ENCODE results near the gene SCAI. TPM values are rescaled to one million over a fixed set of nuclear protein-coding genes. Genes with fewer than 3 reads are reported as not detected.
A peak's percentile ranks its signal among the peaks of the same experiment; 100 is the strongest.

SCAI gene
- total and polyA plus RNA-seq, 9 of the 15 experiments (the other 6 are each of a cell fraction or from before 2014, with no cell fraction given): 0.70 to 12.4 (median 4.2) TPM

DNA sequence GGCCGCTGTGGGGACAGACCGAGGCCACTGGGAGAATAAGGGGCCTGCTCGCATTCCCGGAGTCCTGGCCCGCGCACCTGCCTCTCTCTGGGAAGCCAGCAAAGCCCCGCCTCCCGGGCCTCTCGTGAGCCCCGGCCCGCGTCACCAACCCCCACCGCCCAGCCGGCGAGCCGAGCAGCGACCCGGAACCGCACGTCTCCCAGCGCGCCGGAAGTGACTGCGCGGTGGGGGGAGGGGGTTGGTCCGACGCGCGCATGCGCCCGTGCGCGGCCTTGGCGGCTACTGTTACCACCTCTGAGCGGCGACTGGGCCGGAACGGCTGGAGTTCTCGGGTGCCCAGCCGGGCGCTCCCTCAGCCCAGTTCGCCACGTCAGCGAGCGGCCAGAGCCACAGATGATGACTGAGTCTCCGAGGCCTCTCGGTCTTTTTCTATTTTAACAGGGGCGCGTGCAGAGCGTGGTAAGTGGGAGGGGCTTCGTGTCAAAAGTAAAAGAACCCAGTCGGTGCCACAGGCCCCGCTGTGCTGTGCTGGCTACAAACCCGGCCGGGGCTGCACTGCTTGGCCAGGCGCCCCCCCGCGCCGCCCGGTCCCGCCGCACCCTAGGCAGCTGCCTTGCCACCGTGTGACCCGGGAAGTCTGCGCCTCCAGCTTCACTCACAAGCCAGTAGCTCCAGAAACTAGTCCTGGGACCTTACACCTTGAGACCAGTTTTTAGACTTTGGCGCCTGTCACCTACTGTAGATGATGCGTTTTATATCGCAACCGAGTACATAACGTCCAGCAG, 202.2 kb downstream of the SCAI start, which contains the start of gene GOLGA1 (continued):
- TF ChIP-seq, protein P1, sequence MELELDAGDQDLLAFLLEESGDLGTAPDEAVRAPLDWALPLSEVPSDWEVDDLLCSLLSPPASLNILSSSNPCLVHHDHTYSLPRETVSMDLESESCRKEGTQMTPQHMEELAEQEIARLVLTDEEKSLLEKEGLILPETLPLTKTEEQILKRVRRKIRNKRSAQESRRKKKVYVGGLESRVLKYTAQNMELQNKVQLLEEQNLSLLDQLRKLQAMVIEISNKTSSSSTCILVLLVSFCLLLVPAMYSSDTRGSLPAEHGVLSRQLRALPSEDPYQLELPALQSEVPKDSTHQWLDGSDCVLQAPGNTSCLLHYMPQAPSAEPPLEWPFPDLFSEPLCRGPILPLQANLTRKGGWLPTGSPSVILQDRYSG (tag; conservative IDR thresholded peaks at IDR 0.05; ENCODE audit: low read depth): peak; percentile 60; the same call in 1 of the 2 replicates
- TF ChIP-seq TBP (optimal IDR thresholded peaks at IDR 0.05; ENCODE audit: low read depth, low read length) (peak; percentile 88), KLF1 (tag; IDR thresholded peaks at IDR 0.05) (no peak), MTA1 (IDR thresholded peaks at IDR 0.05; ENCODE audit: borderline replicate concordance) (peak; percentile 97), NBN (IDR thresholded peaks at IDR 0.05; ENCODE audit: low read depth) (no peak; the same call in 1 of the 2 replicates), ZNF146 (CRISPR knock-in tag; IDR thresholded peaks at IDR 0.05; ENCODE audit: unreplicated experiment) (no peak), MCM7 (IDR thresholded peaks at IDR 0.05) (no peak), SMARCC2 (IDR thresholded peaks at IDR 0.05; ENCODE audit: low read depth) (no peak), RBM34 (IDR thresholded peaks at IDR 0.05; ENCODE audit: borderline replicate concordance, insufficient read depth, low read length) (no peak), POLR3G (IDR thresholded peaks at IDR 0.05; ENCODE audit: extremely low read depth, insufficient read length, insufficient replicate concordance) (no peak), NR2C1 (IDR thresholded peaks at IDR 0.05) (peak; percentile 96), NR2C1 (tag; IDR thresholded peaks at IDR 0.05) (peak; percentile 98), GABPB2 (CRISPR knock-in tag; conservative IDR thresholded peaks at IDR 0.05) (no peak), KLF6 (CRISPR knock-in tag; IDR thresholded peaks at IDR 0.05; ENCODE audit: borderline replicate concordance) (no peak)
- TF ChIP-seq, protein P2, sequence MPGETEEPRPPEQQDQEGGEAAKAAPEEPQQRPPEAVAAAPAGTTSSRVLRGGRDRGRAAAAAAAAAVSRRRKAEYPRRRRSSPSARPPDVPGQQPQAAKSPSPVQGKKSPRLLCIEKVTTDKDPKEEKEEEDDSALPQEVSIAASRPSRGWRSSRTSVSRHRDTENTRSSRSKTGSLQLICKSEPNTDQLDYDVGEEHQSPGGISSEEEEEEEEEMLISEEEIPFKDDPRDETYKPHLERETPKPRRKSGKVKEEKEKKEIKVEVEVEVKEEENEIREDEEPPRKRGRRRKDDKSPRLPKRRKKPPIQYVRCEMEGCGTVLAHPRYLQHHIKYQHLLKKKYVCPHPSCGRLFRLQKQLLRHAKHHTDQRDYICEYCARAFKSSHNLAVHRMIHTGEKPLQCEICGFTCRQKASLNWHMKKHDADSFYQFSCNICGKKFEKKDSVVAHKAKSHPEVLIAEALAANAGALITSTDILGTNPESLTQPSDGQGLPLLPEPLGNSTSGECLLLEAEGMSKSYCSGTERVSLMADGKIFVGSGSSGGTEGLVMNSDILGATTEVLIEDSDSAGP (CRISPR knock-in tag; IDR thresholded peaks at IDR 0.05): no peak
- TF ChIP-seq, protein P3, sequence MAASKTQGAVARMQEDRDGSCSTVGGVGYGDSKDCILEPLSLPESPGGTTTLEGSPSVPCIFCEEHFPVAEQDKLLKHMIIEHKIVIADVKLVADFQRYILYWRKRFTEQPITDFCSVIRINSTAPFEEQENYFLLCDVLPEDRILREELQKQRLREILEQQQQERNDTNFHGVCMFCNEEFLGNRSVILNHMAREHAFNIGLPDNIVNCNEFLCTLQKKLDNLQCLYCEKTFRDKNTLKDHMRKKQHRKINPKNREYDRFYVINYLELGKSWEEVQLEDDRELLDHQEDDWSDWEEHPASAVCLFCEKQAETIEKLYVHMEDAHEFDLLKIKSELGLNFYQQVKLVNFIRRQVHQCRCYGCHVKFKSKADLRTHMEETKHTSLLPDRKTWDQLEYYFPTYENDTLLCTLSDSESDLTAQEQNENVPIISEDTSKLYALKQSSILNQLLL (CRISPR knock-in tag; IDR thresholded peaks at IDR 0.05; ENCODE audit: borderline replicate concordance): no peak
- TF ChIP-seq, protein P4, sequence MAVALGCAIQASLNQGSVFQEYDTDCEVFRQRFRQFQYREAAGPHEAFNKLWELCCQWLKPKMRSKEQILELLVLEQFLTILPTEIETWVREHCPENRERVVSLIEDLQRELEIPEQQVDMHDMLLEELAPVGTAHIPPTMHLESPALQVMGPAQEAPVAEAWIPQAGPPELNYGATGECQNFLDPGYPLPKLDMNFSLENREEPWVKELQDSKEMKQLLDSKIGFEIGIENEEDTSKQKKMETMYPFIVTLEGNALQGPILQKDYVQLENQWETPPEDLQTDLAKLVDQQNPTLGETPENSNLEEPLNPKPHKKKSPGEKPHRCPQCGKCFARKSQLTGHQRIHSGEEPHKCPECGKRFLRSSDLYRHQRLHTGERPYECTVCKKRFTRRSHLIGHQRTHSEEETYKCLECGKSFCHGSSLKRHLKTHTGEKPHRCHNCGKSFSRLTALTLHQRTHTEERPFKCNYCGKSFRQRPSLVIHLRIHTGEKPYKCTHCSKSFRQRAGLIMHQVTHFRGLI (CRISPR knock-in tag; IDR thresholded peaks at IDR 0.05): no peak
- TF ChIP-seq, protein P5, sequence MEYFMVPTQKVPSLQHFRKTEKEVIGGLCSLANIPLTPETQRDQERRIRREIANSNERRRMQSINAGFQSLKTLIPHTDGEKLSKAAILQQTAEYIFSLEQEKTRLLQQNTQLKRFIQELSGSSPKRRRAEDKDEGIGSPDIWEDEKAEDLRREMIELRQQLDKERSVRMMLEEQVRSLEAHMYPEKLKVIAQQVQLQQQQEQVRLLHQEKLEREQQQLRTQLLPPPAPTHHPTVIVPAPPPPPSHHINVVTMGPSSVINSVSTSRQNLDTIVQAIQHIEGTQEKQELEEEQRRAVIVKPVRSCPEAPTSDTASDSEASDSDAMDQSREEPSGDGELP (CRISPR knock-in tag; IDR thresholded peaks at IDR 0.05; ENCODE audit: borderline replicate concordance): peak; percentile 92
- TF ChIP-seq, protein P6, sequence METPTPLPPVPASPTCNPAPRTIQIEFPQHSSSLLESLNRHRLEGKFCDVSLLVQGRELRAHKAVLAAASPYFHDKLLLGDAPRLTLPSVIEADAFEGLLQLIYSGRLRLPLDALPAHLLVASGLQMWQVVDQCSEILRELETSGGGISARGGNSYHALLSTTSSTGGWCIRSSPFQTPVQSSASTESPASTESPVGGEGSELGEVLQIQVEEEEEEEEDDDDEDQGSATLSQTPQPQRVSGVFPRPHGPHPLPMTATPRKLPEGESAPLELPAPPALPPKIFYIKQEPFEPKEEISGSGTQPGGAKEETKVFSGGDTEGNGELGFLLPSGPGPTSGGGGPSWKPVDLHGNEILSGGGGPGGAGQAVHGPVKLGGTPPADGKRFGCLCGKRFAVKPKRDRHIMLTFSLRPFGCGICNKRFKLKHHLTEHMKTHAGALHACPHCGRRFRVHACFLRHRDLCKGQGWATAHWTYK (CRISPR knock-in tag; IDR thresholded peaks at IDR 0.05): peak; percentile 84; the same call in 1 of the 2 replicates

Data from K562 (cell line).